ENCODE results near the gene VWA5A.

- TF ChIP-seq CTCF (IDR thresholded peaks at IDR 0.05; ENCODE audit: insufficient read depth, low read depth, low read length) (no peak), EZH2 (IDR thresholded peaks at IDR 0.05; ENCODE audit: insufficient read depth, low read length) (no peak)
These were observed 78.2 kb downstream of the VWA5A start for GRCh38 chr11:124193221-124194010.

Data from astrocyte (in vitro differentiated cells and primary cell).